HepG2 (cell line): ENCODE data around the gene DDC. TPM values are rescaled to one million over a fixed set of nuclear protein-coding genes. Genes with fewer than 3 reads are reported as not detected.
A peak's percentile ranks its signal among the peaks of the same experiment; 100 is the strongest.

Source experiments
- ASH2L ChIP-seq: fragments of 300-600, 200-600 bp; sonication (generic); IDR thresholded peaks from 2 replicates; pipeline ENCODE4 v1.7.0; 2017; ENCODE audit warnings: low read depth, mild to moderate bottlenecking, moderate library complexity, mixed read lengths, low read length; ENCODE audit not compliant: insufficient read length
- CEBPB ChIP-seq: IDR thresholded peaks from 2 replicates; pipeline ENCODE4 v1.6.1; 2011; ENCODE audit warnings: low read depth, low read length, improper control_type of control experiment, borderline replicate concordance
- ERF ChIP-seq: IDR thresholded peaks from 2 replicates; pipeline ENCODE4 v1.6.1; 2018; ENCODE audit warnings: missing biosample characterization, missing genetic modification reagents
- IKZF1 ChIP-seq: fragments of 450-650 bp; IDR thresholded peaks from 2 replicates; pipeline ENCODE4 v1.7.1; 2016
- NR1H2 ChIP-seq: sonication (generic); formaldehyde crosslinking; IDR thresholded peaks from 2 replicates; pipeline ENCODE4 v1.8.1; 2022; ENCODE audit warnings: low read depth, missing genetic modification reagents, borderline replicate concordance
- PBX3 ChIP-seq: sonication (generic); formaldehyde crosslinking; IDR thresholded peaks from 2 replicates; pipeline ENCODE4 v1.8.1; 2023; ENCODE audit warnings: missing genetic modification reagents, inconsistent platforms, borderline replicate concordance
- POLR2AphosphoS5 ChIP-seq: IDR thresholded peaks from 2 replicates; pipeline ENCODE4 v1.6.1; 2012; ENCODE audit warnings: low read depth, low read length
- RBM22 ChIP-seq: fragments of 200-400 bp; formaldehyde crosslinking; optimal IDR thresholded peaks from 2 replicates; pipeline ENCODE3; 2017; ENCODE audit warnings: mild to moderate bottlenecking, low read length, moderate library complexity
- SP5 ChIP-seq: IDR thresholded peaks from 2 replicates; pipeline ENCODE4 v1.6.1; 2016; ENCODE audit warnings: low read depth, borderline replicate concordance
- TAF1 ChIP-seq: sonication (generic); formaldehyde crosslinking; IDR thresholded peaks from 2 replicates; pipeline ENCODE4 v1.4.0; 2020; ENCODE audit warnings: missing genetic modification reagents
- TP53 ChIP-seq: sonication (generic); formaldehyde crosslinking; conservative IDR thresholded peaks from 2 replicates; pipeline ENCODE4 v1.4.0; 2020; ENCODE audit warnings: missing genetic modification reagents
- TSC22D2 ChIP-seq: sonication (generic); formaldehyde crosslinking; IDR thresholded peaks from 2 replicates; pipeline ENCODE4 v1.5.1; 2020; ENCODE audit warnings: missing genetic modification reagents, mild to moderate bottlenecking, borderline replicate concordance
- XRCC5 ChIP-seq: fragments of 200-400 bp; formaldehyde crosslinking; optimal IDR thresholded peaks from 2 replicates; pipeline ENCODE3; 2017; ENCODE audit warnings: mild to moderate bottlenecking, low read length
- ZBTB14 ChIP-seq: sonication (generic); formaldehyde crosslinking; IDR thresholded peaks from 2 replicates; pipeline ENCODE4 v1.4.0; 2020; ENCODE audit warnings: missing genetic modification reagents
- ZBTB7A ChIP-seq: sonication (generic); formaldehyde crosslinking; IDR thresholded peaks from 2 replicates; pipeline ENCODE4 v1.8.0; 2022; ENCODE audit warnings: mild to moderate bottlenecking, missing genetic modification reagents
- ZNF678 ChIP-seq: sonication (generic); formaldehyde crosslinking; IDR thresholded peaks from 2 replicates; pipeline ENCODE4 v1.4.0; 2020; ENCODE audit warnings: mild to moderate bottlenecking, missing genetic modification reagents
- ZSCAN31 ChIP-seq: sonication (generic); formaldehyde crosslinking; IDR thresholded peaks from 2 replicates; pipeline ENCODE4 v1.5.0; 2020; ENCODE audit warnings: low read depth, mild to moderate bottlenecking, missing genetic modification reagents
- ZZZ3 ChIP-seq: sonication (generic); formaldehyde crosslinking; IDR thresholded peaks from 2 replicates; pipeline ENCODE4 v1.4.0; 2020; ENCODE audit warnings: missing genetic modification reagents, mild to moderate bottlenecking, borderline replicate concordance
- polyA plus RNA-seq, 8 experiments: library from polyadenylated mRNA; depleted of rRNA in 3 of 8; stranded (reverse) in 7 of 8; unstranded in 1 of 8; fragments of >200 nt; fragmentation: Illumina TruSeq in 4 of 8; extraction: Trizol in 4 of 8; gene quantifications; 2 replicates each; pipeline versions ENCODE4 v1.2.1 to v1.2.3, GENCODE V29; 2011 to 2016; ENCODE audit warnings: low read depth in 4 of 8, missing spikeins in 1 of 8, mixed read lengths in 1 of 8; ENCODE audit not compliant: insufficient read depth in 1 of 8
- total RNA-seq, 5 experiments: library from RNA; depleted of rRNA; stranded (reverse); fragments of >200 nt; fragmentation: Illumina TruSeq; extraction: Trizol; gene quantifications; 2 replicates each; pipeline ENCODE4 v1.2.3, GENCODE V29; 2016; ENCODE audit warnings: low read depth in 1 of 5
- TF ChIP-seq, protein P1 (sequence below), 2 experiments: sonication (generic) in 1 of 2; formaldehyde crosslinking in 1 of 2; IDR thresholded peaks; 2 replicates each; pipeline versions ENCODE4 v1.6.1 to v1.9.0; 2014 to 2022; ENCODE audit warnings: antibody characterized with exemption in 1 of 2, borderline replicate concordance in 1 of 2, inconsistent platforms in 1 of 2, low read depth in 1 of 2, missing genetic modification reagents in 1 of 2

The DDC gene
- total and polyA plus RNA-seq, 2 of the 13 experiments (the other 11 are each of a cell fraction or from before 2014, with no cell fraction given) = 11.7 to 93.3 TPM

- no peak for TF ChIP-seq PBX3 (CRISPR knock-in tag)
- TF ChIP-seq TAF1 (CRISPR knock-in tag) = no peak
- TF ChIP-seq XRCC5 = no peak
- no peak for TF ChIP-seq CEBPB
- no peak for TF ChIP-seq RBM22
- no peak for TF ChIP-seq ZBTB7A (CRISPR knock-in tag)
- no peak for TF ChIP-seq NR1H2 (CRISPR knock-in tag)
- no peak for TF ChIP-seq TP53 (CRISPR knock-in tag)
- no peak for TF ChIP-seq ZBTB14 (CRISPR knock-in tag)
- peak; percentile 59; the same call in 1 of the 2 replicates for TF ChIP-seq ERF (CRISPR knock-in tag)
- TF ChIP-seq ZZZ3 = no peak
- TF ChIP-seq POLR2AphosphoS5 = no peak
- TF ChIP-seq TSC22D2 (CRISPR knock-in tag) = no peak
- no peak for TF ChIP-seq ZNF678 (CRISPR knock-in tag)
- TF ChIP-seq ASH2L = no peak
- TF ChIP-seq SP5 (CRISPR knock-in tag) = 0 out of 2 replicates have a peak, but pooled peaks have one; percentile 29
- TF ChIP-seq, protein P1, sequence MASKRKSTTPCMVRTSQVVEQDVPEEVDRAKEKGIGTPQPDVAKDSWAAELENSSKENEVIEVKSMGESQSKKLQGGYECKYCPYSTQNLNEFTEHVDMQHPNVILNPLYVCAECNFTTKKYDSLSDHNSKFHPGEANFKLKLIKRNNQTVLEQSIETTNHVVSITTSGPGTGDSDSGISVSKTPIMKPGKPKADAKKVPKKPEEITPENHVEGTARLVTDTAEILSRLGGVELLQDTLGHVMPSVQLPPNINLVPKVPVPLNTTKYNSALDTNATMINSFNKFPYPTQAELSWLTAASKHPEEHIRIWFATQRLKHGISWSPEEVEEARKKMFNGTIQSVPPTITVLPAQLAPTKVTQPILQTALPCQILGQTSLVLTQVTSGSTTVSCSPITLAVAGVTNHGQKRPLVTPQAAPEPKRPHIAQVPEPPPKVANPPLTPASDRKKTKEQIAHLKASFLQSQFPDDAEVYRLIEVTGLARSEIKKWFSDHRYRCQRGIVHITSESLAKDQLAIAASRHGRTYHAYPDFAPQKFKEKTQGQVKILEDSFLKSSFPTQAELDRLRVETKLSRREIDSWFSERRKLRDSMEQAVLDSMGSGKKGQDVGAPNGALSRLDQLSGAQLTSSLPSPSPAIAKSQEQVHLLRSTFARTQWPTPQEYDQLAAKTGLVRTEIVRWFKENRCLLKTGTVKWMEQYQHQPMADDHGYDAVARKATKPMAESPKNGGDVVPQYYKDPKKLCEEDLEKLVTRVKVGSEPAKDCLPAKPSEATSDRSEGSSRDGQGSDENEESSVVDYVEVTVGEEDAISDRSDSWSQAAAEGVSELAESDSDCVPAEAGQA (IDR thresholded peaks at IDR 0.05; ENCODE audit: low read depth) = no peak
- TF ChIP-seq, protein P1 (CRISPR knock-in tag; IDR thresholded peaks at IDR 0.05; ENCODE audit: borderline replicate concordance) = no peak
- 0 out of 2 replicates have a peak, but pooled peaks have one; percentile 43 for TF ChIP-seq ZSCAN31 (CRISPR knock-in tag)
- TF ChIP-seq IKZF1 = no peak
Observed at GRCh38 chr7:50594734-50595485, 29.7 kb upstream of the DDC start (continued).
